C4-2B (cell line): ENCODE measurements around the gene C21orf58.

Experiments used
- ZFX ChIP-seq: fragments of 450-650 bp; IDR thresholded peaks from 2 replicates; pipeline ENCODE4 v1.6.1; 2017
- TF ChIP-seq, protein P1 (sequence below): fragments of 450-650 bp; conservative IDR thresholded peaks from 2 replicates; pipeline ENCODE4 v1.5.1; 2017; ENCODE audit warnings: mild to moderate bottlenecking

DNA sequence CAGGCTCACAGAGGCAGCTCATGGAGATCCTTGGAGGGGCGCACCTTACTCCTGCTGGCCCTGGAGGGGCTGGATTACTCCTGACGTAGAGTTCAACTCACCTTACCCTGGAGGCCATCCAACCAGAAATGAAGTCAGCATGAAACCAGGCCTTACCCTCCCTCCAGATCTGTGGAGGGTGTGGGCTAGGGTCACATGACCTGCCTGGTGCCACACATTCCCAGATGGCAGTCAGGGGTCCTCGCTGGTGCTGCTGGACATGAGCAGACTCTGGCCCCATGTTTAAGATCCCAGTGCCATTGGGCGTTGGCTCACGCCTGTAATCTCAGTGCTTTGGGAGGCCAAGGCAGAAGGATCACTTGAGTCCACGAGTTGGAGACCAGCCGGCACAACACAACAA is 4.5 kb downstream of the C21orf58 start:
- TF ChIP-seq, protein P1, sequence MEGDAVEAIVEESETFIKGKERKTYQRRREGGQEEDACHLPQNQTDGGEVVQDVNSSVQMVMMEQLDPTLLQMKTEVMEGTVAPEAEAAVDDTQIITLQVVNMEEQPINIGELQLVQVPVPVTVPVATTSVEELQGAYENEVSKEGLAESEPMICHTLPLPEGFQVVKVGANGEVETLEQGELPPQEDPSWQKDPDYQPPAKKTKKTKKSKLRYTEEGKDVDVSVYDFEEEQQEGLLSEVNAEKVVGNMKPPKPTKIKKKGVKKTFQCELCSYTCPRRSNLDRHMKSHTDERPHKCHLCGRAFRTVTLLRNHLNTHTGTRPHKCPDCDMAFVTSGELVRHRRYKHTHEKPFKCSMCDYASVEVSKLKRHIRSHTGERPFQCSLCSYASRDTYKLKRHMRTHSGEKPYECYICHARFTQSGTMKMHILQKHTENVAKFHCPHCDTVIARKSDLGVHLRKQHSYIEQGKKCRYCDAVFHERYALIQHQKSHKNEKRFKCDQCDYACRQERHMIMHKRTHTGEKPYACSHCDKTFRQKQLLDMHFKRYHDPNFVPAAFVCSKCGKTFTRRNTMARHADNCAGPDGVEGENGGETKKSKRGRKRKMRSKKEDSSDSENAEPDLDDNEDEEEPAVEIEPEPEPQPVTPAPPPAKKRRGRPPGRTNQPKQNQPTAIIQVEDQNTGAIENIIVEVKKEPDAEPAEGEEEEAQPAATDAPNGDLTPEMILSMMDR = no peak
- TF ChIP-seq ZFX = no peak
